GM23338 (cell line): ENCODE results near the gene LTBP4. TPM values are rescaled to one million over a fixed set of nuclear protein-coding genes. Genes with fewer than 3 reads are reported as not detected.

Source experiments
- ATAC-seq: fragments of 200-7000 bp; cut with Tn5 transposase; 3 replicates; pipeline ENCODE4 v1.9.1; 2020
- DNase-seq: peaks from one replicate; pipeline ENCODE4 v3.0.0-alpha.2; 2015; ENCODE audit warnings: low spot score
- H2AFZ ChIP-seq: fragments of 200-600 bp; sonication (generic); 2 replicates; pipeline ENCODE4 v1.8.0; 2016; ENCODE audit warnings: antibody characterized with exemption, mild to moderate bottlenecking, moderate library complexity
- H3F3A ChIP-seq: fragments of 200-600 bp; sonication (generic); replicated peaks from 2 replicates; pipeline ENCODE4 v1.8.0; 2017; ENCODE audit warnings: antibody characterized with exemption, mixed run types, low read depth
- H3K27ac ChIP-seq: fragments of 200-600 bp; sonication (generic); 2 replicates; pipeline ENCODE4 v1.6.1; 2016; ENCODE audit warnings: low read depth
- H3K27me3 ChIP-seq: fragments of 200-600 bp; sonication (generic); 2 replicates; pipeline ENCODE4 v1.8.0; 2016; ENCODE audit warnings: mild to moderate bottlenecking, mixed run types, moderate library complexity; ENCODE audit not compliant: insufficient read depth
- H3K36me3 ChIP-seq: fragments of 200-600 bp; sonication (generic); 2 replicates; pipeline ENCODE4 v1.8.0; 2016; ENCODE audit warnings: mild to moderate bottlenecking; ENCODE audit not compliant: insufficient read depth
- H3K4me1 ChIP-seq: fragments of 200-600 bp; sonication (generic); 2 replicates; pipeline ENCODE4 v1.8.0; 2016; ENCODE audit warnings: mild to moderate bottlenecking, moderate library complexity; ENCODE audit not compliant: insufficient read depth
- H3K4me2 ChIP-seq: fragments of 200-600 bp; sonication (generic); 2 replicates; pipeline ENCODE4 v1.7.1; 2017; ENCODE audit warnings: mixed run types
- H3K4me3 ChIP-seq: fragments of 200-600 bp; sonication (generic); 2 replicates; pipeline ENCODE4 v1.6.1; 2016; ENCODE audit warnings: mixed run types
- H3K79me2 ChIP-seq: fragments of 200-600 bp; sonication (generic); replicated peaks from 2 replicates; pipeline ENCODE4 v1.8.0; 2017; ENCODE audit warnings: mild to moderate bottlenecking; ENCODE audit not compliant: insufficient read depth
- H3K9me2 ChIP-seq: fragments of 200-600 bp; sonication (generic); 2 replicates; pipeline ENCODE4 v1.8.0; 2017; ENCODE audit not compliant: insufficient read depth
- H4K20me1 ChIP-seq: fragments of 200-600 bp; sonication (generic); replicated peaks from 2 replicates; pipeline ENCODE4 v1.8.0; 2017; ENCODE audit warnings: mild to moderate bottlenecking; ENCODE audit not compliant: insufficient read depth
- H3K27ac Mint-ChIP-seq: 2 replicates; pipeline ENCODE4 v1.8.0; 2020; ENCODE audit warnings: inconsistent platforms, mild to moderate bottlenecking, moderate library complexity, mixed read lengths
- H3K27me3 Mint-ChIP-seq: 3 replicates; pipeline ENCODE4 v1.8.0; 2022; ENCODE audit warnings: low read depth, mild to moderate bottlenecking, moderate library complexity, mixed read lengths, inconsistent platforms; ENCODE audit not compliant: insufficient read depth, poor library complexity
- H3K36me3 Mint-ChIP-seq: 3 replicates; pipeline ENCODE4 v1.8.0; 2021; ENCODE audit warnings: low read depth, mild to moderate bottlenecking, inconsistent platforms, moderate library complexity, mixed read lengths
- H3K4me1 Mint-ChIP-seq: 3 replicates; pipeline ENCODE4 v1.8.0; 2020; ENCODE audit warnings: mild to moderate bottlenecking, inconsistent platforms, mixed read lengths
- H3K4me3 Mint-ChIP-seq: 3 replicates; pipeline ENCODE4 v1.8.0; 2021; ENCODE audit warnings: moderate library complexity, mild to moderate bottlenecking, inconsistent platforms, mixed read lengths
- H3K9me3 Mint-ChIP-seq: 3 replicates; pipeline ENCODE4 v1.8.0; 2020; ENCODE audit warnings: moderate library complexity, mild to moderate bottlenecking, inconsistent platforms, mixed read lengths
- CREB1 ChIP-seq: fragments of 250-450 bp; sonication (Bioruptor Pico); IDR thresholded peaks from 2 replicates; pipeline ENCODE4 v1.5.0; 2020; ENCODE audit warnings: low read depth, mild to moderate bottlenecking, moderate library complexity
- EZH2 ChIP-seq: fragments of 200-600 bp; sonication (generic); IDR thresholded peaks from one replicate; pipeline ENCODE4 v1.8.0; 2017; ENCODE audit warnings: antibody characterized with exemption, mild to moderate bottlenecking, low read depth; ENCODE audit not compliant: unreplicated experiment
- EZH2phosphoT487 ChIP-seq: fragments of 200-600 bp; sonication (generic); IDR thresholded peaks from one replicate; pipeline ENCODE4 v1.8.1; 2018; ENCODE audit warnings: antibody characterized with exemption; ENCODE audit not compliant: unreplicated experiment
- JUNB ChIP-seq: IDR thresholded peaks from one replicate; pipeline ENCODE4 v1.6.1; 2016; ENCODE audit warnings: antibody characterized with exemption; ENCODE audit not compliant: unreplicated experiment
- NANOG ChIP-seq: IDR thresholded peaks from 2 replicates; pipeline ENCODE4 v1.6.1; 2016; ENCODE audit warnings: antibody characterized with exemption, borderline replicate concordance
- POLR2AphosphoS5 ChIP-seq: IDR thresholded peaks from 2 replicates; pipeline ENCODE4 v1.6.1; 2016; ENCODE audit warnings: antibody characterized with exemption, low read depth
- STAT1 ChIP-seq: IDR thresholded peaks from one replicate; pipeline ENCODE4 v1.6.1; 2016; ENCODE audit warnings: antibody characterized with exemption; ENCODE audit not compliant: unreplicated experiment
- ZNF114 ChIP-seq: fragments of 250-450 bp; sonication (Bioruptor Pico); IDR thresholded peaks from 2 replicates; pipeline ENCODE4 v1.5.0; 2020; ENCODE audit warnings: mild to moderate bottlenecking, moderate library complexity
- ZNF331 ChIP-seq: fragments of 250-450 bp; sonication (Bioruptor Pico); IDR thresholded peaks from 2 replicates; pipeline ENCODE4 v1.5.0; 2020; ENCODE audit warnings: low read depth, mild to moderate bottlenecking, moderate library complexity
- polyA plus RNA-seq: library from polyadenylated mRNA; unstranded; fragments of >200 nt; fragmentation: Nextera tagmentation; extraction: Ambion mirVana; gene quantifications from 2 replicates; pipeline ENCODE4 v1.2.1, GENCODE V29; 2016
- total RNA-seq: library from RNA; depleted of rRNA; stranded (reverse); fragments of >200 nt; shearing (Covaris generic); gene quantifications from 2 replicates; pipeline ENCODE4 v1.2.3, GENCODE V29; 2014
- TF ChIP-seq, protein P1 (sequence below): IDR thresholded peaks from 2 replicates; pipeline ENCODE4 v1.6.1; 2016; ENCODE audit warnings: antibody characterized with exemption
- TF ChIP-seq, protein P2 (sequence below): fragments of 250-450 bp; sonication (Bioruptor Pico); IDR thresholded peaks from 2 replicates; pipeline ENCODE4 v1.5.0; 2020; ENCODE audit warnings: mild to moderate bottlenecking, moderate library complexity
- TF ChIP-seq, protein P3 (sequence below), 2 experiments: fragments of 200-600 bp in 1 of 2; sonication (generic) in 1 of 2; conservative IDR thresholded peaks; 2 replicates each; pipeline versions ENCODE4 v1.5.1 to v1.6.1; 2016 to 2017; ENCODE audit warnings: antibody characterized with exemption in 2 of 2, low read depth in 2 of 2, mild to moderate bottlenecking in 2 of 2, moderate library complexity in 1 of 2
- TF ChIP-seq, protein P4 (sequence below): IDR thresholded peaks from one replicate; pipeline ENCODE4 v1.6.1; 2018; ENCODE audit warnings: antibody characterized with exemption; ENCODE audit not compliant: unreplicated experiment

LTBP4 gene
- total and polyA plus RNA-seq, 2 experiments from 2014 or later: 50.3 to 65.0 TPM

DNA sequence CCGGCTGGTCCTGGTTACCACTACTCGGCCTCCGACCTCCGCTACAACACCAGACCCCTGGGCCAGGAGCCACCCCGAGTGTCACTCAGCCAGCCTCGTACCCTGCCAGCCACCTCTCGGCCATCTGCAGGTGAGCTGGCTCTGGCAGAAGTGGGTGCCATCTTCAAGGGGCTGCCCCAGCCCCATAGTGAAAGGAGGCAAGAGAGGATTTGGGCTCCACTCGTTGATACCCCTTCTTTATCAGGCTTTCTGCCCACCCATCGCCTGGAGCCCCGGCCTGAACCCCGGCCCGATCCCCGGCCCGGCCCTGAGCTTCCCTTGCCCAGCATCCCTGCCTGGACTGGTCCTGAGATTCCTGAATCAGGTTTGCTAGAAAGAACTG is 7.1 kb downstream of the LTBP4 start:
- Histone ChIP-seq H4K20me1 (no peaks in the 10 kb centered on the region; the same call in 1 of the 2 replicates), H3K27ac (no peak overlapping the region), H3K4me3 (no peak overlapping the region), H3K36me3 (no peaks in the 10 kb centered on the region), H3K4me2 (no peak overlapping the region), H3K27me3 (peaks cover 77% of the 10 kb centered on the region), H3K9me2 (0 out of 2 replicates have a peak, but pooled peaks cover 3% of the 10 kb centered on the region), H3K79me2 (no peaks in the 10 kb centered on the region), H2AFZ (no peak overlapping the region), H3F3A (peaks cover 23% of the 10 kb centered on the region), H3K4me1 (peaks cover 15% of the 10 kb centered on the region)
- Mint-ChIP-seq H3K9me3 (peaks cover 5% of the 10 kb centered on the region), H3K27ac (no peak overlapping the region), H3K4me3 (no peak overlapping the region; the same call in 2 of the 3 replicates), H3K4me1 (peaks cover 49% of the 10 kb centered on the region), H3K27me3 (peaks cover 86% of the 10 kb centered on the region), H3K36me3 (peaks cover 7% of the 10 kb centered on the region; the same call in 1 of the 3 replicates)
- no peak for ATAC-seq
- no peak for DNase-seq
- TF ChIP-seq STAT1 (no peak), NANOG (no peak), POLR2AphosphoS5 (no peak), EZH2 (no peak), ZNF331 (CRISPR knock-in tag) (no peak), CREB1 (CRISPR knock-in tag) (no peak), JUNB (no peak), ZNF114 (CRISPR knock-in tag) (no peak), EZH2phosphoT487 (no peak)
- TF ChIP-seq, protein P1, sequence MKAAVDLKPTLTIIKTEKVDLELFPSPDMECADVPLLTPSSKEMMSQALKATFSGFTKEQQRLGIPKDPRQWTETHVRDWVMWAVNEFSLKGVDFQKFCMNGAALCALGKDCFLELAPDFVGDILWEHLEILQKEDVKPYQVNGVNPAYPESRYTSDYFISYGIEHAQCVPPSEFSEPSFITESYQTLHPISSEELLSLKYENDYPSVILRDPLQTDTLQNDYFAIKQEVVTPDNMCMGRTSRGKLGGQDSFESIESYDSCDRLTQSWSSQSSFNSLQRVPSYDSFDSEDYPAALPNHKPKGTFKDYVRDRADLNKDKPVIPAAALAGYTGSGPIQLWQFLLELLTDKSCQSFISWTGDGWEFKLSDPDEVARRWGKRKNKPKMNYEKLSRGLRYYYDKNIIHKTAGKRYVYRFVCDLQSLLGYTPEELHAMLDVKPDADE: no peak
- TF ChIP-seq, protein P2, sequence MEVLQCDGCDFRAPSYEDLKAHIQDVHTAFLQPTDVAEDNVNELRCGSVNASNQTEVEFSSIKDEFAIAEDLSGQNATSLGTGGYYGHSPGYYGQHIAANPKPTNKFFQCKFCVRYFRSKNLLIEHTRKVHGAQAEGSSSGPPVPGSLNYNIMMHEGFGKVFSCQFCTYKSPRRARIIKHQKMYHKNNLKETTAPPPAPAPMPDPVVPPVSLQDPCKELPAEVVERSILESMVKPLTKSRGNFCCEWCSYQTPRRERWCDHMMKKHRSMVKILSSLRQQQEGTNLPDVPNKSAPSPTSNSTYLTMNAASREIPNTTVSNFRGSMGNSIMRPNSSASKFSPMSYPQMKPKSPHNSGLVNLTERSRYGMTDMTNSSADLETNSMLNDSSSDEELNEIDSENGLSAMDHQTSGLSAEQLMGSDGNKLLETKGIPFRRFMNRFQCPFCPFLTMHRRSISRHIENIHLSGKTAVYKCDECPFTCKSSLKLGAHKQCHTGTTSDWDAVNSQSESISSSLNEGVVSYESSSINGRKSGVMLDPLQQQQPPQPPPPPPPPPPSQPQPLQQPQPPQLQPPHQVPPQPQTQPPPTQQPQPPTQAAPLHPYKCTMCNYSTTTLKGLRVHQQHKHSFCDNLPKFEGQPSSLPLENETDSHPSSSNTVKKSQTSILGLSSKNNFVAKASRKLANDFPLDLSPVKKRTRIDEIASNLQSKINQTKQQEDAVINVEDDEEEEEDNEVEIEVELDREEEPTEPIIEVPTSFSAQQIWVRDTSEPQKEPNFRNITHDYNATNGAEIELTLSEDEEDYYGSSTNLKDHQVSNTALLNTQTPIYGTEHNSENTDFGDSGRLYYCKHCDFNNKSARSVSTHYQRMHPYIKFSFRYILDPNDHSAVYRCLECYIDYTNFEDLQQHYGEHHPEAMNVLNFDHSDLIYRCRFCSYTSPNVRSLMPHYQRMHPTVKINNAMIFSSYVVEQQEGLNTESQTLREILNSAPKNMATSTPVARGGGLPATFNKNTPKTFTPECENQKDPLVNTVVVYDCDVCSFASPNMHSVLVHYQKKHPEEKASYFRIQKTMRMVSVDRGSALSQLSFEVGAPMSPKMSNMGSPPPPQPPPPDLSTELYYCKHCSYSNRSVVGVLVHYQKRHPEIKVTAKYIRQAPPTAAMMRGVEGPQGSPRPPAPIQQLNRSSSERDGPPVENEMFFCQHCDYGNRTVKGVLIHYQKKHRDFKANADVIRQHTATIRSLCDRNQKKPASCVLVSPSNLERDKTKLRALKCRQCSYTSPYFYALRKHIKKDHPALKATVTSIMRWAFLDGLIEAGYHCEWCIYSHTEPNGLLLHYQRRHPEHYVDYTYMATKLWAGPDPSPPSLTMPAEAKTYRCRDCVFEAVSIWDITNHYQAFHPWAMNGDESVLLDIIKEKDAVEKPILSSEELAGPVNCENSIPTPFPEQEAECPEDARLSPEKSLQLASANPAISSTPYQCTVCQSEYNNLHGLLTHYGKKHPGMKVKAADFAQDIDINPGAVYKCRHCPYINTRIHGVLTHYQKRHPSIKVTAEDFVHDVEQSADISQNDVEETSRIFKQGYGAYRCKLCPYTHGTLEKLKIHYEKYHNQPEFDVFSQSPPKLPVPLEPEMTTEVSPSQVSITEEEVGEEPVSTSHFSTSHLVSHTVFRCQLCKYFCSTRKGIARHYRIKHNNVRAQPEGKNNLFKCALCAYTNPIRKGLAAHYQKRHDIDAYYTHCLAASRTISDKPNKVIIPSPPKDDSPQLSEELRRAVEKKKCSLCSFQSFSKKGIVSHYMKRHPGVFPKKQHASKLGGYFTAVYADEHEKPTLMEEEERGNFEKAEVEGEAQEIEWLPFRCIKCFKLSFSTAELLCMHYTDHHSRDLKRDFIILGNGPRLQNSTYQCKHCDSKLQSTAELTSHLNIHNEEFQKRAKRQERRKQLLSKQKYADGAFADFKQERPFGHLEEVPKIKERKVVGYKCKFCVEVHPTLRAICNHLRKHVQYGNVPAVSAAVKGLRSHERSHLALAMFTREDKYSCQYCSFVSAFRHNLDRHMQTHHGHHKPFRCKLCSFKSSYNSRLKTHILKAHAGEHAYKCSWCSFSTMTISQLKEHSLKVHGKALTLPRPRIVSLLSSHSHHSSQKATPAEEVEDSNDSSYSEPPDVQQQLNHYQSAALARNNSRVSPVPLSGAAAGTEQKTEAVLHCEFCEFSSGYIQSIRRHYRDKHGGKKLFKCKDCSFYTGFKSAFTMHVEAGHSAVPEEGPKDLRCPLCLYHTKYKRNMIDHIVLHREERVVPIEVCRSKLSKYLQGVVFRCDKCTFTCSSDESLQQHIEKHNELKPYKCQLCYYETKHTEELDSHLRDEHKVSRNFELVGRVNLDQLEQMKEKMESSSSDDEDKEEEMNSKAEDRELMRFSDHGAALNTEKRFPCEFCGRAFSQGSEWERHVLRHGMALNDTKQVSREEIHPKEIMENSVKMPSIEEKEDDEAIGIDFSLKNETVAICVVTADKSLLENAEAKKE (CRISPR knock-in tag): no peak
- TF ChIP-seq, protein P3, sequence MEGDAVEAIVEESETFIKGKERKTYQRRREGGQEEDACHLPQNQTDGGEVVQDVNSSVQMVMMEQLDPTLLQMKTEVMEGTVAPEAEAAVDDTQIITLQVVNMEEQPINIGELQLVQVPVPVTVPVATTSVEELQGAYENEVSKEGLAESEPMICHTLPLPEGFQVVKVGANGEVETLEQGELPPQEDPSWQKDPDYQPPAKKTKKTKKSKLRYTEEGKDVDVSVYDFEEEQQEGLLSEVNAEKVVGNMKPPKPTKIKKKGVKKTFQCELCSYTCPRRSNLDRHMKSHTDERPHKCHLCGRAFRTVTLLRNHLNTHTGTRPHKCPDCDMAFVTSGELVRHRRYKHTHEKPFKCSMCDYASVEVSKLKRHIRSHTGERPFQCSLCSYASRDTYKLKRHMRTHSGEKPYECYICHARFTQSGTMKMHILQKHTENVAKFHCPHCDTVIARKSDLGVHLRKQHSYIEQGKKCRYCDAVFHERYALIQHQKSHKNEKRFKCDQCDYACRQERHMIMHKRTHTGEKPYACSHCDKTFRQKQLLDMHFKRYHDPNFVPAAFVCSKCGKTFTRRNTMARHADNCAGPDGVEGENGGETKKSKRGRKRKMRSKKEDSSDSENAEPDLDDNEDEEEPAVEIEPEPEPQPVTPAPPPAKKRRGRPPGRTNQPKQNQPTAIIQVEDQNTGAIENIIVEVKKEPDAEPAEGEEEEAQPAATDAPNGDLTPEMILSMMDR (conservative IDR thresholded peaks at IDR 0.05; ENCODE audit: low read depth in 2 of 2): no peak
- TF ChIP-seq, protein P4, sequence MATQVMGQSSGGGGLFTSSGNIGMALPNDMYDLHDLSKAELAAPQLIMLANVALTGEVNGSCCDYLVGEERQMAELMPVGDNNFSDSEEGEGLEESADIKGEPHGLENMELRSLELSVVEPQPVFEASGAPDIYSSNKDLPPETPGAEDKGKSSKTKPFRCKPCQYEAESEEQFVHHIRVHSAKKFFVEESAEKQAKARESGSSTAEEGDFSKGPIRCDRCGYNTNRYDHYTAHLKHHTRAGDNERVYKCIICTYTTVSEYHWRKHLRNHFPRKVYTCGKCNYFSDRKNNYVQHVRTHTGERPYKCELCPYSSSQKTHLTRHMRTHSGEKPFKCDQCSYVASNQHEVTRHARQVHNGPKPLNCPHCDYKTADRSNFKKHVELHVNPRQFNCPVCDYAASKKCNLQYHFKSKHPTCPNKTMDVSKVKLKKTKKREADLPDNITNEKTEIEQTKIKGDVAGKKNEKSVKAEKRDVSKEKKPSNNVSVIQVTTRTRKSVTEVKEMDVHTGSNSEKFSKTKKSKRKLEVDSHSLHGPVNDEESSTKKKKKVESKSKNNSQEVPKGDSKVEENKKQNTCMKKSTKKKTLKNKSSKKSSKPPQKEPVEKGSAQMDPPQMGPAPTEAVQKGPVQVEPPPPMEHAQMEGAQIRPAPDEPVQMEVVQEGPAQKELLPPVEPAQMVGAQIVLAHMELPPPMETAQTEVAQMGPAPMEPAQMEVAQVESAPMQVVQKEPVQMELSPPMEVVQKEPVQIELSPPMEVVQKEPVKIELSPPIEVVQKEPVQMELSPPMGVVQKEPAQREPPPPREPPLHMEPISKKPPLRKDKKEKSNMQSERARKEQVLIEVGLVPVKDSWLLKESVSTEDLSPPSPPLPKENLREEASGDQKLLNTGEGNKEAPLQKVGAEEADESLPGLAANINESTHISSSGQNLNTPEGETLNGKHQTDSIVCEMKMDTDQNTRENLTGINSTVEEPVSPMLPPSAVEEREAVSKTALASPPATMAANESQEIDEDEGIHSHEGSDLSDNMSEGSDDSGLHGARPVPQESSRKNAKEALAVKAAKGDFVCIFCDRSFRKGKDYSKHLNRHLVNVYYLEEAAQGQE: no peak
